ENCODE measurements around the gene HTR4.

GRCh38 chr5:148512498-148512897 lies 141.8 kb downstream of the HTR4 start:
- TF ChIP-seq POLR2A (IDR thresholded peaks at IDR 0.05) (no peak), CTCF (IDR thresholded peaks at IDR 0.05) (no peak), EP300 (IDR thresholded peaks at IDR 0.05) (no peak)

All from tibial nerve (tissue), 4 donors.